UCSD-AML1 (cell line): ENCODE results near the gene R3HDM2.
"Not testable (repeated sequence)": the region's sequence is repeated elsewhere in the genome, so short reads cannot be mapped to it uniquely, and the experiment has no call there.

Experiments used
- DNase-seq: peaks from one replicate; lab custom pipeline; 2025; ENCODE audit not compliant: unreplicated experiment; lab: John Stamatoyannopoulos, UW

The R3HDM2 gene

GRCh38 chr12:57429473-57430111 is 1.3 kb downstream of the R3HDM2 start:
- DNase-seq, result no peak

GRCh38 chr12:57428965-57429364 is 1.9 kb downstream of the R3HDM2 start:
- no peak for DNase-seq

DNA sequence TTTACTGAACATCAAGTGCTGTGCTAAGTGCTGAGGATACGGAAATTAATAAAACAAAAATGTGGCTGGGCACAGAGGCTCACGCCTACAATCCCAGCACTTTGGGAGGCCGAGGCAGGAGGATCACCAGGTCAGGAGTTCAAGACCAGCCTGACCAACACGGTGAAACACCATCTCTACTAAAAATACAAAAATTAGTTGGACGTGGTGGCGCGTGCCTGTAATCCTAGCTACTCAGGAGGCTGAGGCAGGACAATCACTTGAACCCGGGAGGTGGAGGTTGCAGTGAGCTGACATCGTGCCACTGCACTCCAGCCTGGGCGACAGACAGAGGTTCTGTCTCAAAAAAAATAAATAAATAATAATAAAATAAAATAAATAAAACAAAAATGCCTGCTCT is 3.9 kb downstream of the R3HDM2 start:
- not testable (repeated sequence) for DNase-seq

DNA sequence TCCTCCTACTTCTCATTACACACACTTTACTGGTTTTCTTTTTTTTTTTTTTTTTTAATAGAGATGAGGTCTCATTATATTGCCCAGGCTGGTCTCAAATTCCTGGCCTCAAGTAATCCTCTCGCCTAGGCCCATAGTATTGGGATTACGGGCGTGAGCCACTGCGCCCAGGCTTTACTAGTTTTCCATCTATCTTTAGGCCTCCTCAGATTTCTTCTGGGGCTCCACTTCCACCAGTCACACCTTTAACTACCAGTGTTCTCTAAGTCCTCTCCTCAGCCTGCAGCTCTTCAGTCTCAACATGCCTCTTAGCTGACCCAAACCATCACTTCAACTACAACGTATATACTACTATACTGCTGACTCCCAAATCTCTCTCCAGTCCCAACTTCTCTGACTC is 10.4 kb downstream of the R3HDM2 start:
- DNase-seq, result no peak

- DNase-seq, result no peak
Observed at GRCh38 chr12:57419495-57419894, 11.3 kb downstream of the R3HDM2 start.

DNA sequence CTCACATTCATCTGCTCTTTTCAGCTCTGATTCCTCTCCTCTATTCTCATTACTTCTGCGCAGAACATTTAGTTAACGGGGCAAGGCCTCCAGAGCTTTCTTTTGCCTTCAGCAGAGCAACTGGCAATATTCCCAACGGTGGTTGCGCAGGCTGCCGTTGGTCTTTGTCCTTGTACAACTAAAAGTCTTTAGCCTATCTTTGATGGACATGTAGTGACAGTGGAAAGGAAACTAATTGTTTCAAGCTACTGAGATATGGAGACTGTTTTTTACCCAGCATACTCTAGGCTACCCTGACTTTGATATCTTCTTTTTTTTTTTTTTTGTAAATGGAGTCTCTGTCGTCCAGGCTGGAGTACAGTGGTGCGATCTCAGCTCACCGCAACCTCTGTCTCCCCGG is 12.6 kb downstream of the R3HDM2 start:
- no peak for DNase-seq

DNA sequence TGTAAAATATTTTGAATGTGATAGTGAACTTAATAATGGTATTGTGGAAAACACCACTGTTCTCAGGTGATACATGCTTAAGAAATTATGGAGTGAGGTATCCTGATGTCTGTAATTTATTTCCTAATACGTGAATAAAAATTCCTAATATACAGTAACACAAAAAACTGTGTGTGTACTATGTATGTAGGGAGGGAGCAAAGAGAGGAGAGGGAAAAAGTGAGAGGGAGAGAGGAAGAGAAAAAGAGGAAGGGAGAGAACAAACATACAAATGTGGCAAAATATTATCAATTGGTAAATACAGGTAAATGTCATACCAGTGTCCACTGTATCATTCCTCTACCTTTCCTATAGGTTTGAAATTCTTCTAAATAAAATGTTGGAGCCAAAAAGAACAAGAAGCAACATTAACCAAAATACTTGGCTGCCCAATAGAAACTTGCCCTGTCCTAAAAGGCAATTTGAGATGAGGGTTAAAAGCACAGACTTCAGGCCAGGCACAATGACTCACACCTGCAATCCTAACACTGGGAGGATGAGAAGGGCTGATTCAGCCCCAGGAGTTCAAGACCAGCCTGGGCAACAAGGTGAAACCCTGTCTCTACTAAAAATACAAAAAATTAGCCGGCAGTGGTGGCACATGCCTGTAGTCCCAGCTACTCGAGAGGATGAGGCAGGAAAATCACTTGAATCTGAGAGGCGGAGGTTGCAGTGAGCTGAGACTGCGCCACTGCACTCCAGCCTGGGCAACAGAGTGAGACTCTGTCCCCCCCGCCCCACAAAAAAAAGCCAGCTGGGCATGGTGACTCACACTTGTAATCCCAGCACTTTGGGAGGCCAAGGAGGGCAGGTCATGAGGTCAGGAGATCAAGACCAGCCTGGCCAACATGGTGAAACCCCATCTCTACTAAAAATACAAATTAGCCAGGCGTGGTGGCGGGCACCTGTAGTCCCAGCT is 14.5 kb downstream of the R3HDM2 start:
- no peak for DNase-seq

GRCh38 chr12:57415088-57415487 is 15.8 kb downstream of the R3HDM2 start:
- DNase-seq, result no peak

- not testable (repeated sequence) for DNase-seq
Observed at GRCh38 chr12:57414160-57414559, 16.7 kb downstream of the R3HDM2 start.

- DNase-seq, result no peak
Observed at GRCh38 chr12:57410534-57410933, 20.3 kb downstream of the R3HDM2 start.

DNA sequence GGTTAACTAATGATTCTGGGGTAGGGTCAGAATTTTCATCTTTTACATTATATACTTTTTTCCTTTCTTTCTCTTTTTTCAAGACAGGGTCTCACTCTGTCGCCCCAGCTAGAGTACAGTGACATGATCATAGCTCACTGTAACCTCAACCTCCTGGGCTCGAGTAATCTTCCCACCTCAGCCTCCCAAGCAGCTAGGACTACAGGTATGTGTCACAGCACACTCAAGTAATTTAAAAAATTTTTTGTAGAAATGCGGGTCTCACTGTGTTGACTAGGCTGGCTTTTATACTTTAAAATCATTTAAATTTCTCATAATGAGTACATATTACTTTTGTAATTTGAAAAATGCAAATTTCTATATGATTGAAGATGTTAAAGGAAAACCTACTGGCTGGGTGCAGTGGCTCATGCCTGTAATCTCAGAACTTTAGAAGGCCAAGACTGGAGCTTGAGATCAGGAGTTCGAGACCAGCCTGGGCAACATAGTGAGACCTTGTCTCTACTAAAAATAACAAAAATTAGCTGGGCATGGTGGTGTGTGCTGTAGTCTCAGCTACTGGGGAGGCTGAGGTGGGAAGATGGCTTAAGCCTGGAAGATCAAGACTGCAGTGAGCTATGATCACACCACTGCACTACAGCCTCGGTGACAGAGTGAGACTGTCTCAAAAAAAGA is 25.7 kb downstream of the R3HDM2 start:
- DNase-seq, result no peak

DNA sequence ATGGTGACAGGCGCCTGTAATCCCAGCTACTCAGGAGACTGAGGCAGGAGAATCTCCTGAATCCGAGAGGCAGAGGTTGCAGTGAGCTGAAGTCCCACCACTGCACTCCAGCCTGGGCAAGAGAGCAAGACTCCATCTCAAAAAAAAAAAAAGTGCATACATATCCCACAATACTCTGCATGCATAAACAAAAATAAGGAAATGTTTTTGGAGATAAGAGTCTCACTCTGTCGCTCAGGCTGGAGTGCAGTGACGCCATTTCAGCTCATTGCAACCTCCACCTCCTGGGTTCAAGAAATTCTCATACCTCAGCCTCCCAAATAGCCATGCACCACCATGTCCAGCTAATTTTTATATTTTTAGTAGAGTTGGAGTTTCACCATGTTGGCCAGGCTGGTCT is 28.7 kb downstream of the R3HDM2 start:
- DNase-seq, result not testable (repeated sequence)

DNA sequence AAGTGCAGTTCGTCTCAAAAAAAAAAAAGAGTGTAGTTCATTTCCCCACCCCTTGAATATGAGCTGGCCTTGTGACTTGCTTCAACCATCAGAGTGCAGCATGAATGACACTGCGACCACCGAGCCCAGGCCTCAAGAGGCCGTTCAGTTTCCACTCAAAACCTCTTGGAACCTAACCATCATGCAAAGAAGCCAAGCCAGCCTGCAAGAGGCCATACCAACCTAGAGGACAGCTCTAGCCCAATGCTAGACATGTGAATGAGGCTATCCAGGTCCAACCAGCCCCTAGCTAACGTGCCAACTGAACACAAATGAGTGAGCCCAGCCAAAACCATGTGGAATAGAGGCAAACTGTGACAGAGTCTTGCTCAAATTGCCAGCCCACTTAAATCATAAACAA is 29.7 kb downstream of the R3HDM2 start:
- DNase-seq, result no peak

GRCh38 chr12:57399718-57400463 is 31.0 kb downstream of the R3HDM2 start:
- DNase-seq, result not testable (repeated sequence)

GRCh38 chr12:57397441-57397840 is 33.4 kb downstream of the R3HDM2 start:
- DNase-seq, result no peak

GRCh38 chr12:57395121-57395520 is 35.7 kb downstream of the R3HDM2 start:
- DNase-seq, result no peak

DNA sequence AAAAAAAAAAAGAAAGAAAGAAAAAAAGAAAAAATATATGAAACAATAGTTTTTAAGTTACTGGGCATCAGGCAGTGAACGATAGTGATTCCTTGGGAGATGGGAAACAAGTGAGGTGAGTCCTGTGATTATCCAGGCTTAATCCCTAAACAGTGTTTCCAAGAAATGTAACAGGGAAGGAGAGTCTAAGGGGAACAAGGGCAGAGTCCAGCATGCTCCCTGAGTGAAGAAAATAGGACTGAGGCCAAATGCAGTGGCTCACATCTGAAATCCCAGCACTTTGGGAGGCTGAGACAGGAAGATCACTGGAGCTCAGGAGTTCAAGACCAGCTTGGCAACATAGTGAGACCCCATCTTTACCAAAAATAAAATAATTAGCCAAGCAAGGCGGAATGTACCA is 40.7 kb downstream of the R3HDM2 start:
- DNase-seq, result no peak

DNA sequence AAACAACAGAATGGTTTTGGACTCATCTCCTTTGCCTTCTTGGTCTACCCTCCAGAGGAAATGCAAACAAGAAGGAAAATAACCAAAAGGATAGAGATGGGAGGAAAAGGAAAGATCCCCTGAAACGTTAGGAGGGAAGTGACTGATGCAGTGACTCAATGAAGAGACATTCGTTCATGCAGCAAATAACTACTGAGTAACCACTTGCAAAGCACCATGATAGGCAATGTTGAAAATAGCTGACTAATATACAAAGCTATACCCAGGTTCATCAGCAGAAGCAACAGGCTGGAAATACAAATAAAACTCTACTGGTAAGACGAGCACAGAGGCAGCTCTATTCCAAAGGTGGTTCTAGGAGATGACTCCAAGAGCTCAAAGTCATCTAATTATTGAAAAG is 41.8 kb downstream of the R3HDM2 start:
- DNase-seq, result no peak

DNA sequence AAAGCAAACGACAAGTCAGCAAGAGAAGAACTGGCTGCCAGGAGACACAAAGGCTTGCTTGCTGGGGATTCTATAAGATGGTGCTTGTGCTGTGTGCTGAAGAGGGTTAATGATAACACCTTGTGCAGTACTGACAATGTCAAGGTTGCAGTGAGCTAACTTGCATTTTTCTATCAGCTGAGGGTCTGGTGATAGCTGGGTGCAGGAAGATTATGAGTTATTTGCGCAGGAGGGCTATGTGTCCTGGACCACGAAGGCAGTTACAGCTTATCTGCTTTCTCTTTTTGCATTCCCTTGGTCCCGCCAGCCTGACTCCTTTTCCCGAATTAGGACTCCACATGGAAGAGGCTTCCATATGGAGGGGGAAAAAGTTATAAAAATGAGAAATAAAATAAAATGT is 42.4 kb downstream of the R3HDM2 start:
- no peak for DNase-seq

DNA sequence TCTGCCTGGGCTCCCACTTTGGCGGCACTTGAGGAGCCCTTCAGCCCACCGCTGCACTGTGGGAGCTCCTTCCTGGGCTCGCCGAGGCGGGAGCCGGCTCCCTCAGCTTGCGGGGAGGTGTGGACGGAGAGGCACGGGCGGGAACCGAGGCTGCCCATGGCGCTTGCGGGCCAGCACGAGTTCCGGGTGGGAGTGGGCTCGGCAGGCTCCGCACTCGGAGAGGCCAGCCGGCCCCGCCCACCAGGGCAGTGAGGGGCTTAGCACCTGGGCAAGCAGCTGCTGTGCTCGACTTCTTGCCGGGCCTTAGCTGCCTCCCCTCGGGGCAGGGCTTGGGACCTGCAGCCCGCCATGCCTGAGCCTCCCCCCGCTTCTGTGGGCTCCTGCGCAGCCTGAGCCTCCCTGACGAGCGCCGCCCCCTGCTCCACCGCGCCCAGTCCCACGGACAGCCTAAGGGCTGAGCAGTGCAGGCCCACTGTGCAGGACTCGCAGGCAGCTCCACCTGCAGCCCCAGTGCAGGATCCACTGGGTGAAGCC is 44.6 kb downstream of the R3HDM2 start:
- no peak for DNase-seq

DNA sequence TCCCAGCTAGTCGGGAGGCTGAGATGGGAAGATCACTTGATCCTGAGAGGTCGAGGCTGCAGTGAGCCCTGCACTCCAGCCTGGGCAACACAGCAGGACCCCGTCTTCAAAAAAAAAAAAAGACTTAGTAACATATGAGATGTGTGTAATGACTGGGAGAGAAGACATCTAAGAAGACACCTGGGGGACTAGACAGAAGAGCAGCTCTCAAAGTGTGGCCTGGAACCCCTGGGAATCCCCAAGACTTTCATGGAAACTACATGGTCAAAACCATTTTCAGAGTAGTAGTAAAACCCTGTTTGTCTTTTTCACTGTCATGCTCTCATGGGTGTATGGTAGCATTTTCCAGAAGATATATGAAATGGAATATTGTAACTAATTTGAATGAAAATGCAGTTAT is 45.3 kb downstream of the R3HDM2 start:
- DNase-seq, result no peak
